ENCODE results near the gene UBE2C.

UBE2C gene

DNA sequence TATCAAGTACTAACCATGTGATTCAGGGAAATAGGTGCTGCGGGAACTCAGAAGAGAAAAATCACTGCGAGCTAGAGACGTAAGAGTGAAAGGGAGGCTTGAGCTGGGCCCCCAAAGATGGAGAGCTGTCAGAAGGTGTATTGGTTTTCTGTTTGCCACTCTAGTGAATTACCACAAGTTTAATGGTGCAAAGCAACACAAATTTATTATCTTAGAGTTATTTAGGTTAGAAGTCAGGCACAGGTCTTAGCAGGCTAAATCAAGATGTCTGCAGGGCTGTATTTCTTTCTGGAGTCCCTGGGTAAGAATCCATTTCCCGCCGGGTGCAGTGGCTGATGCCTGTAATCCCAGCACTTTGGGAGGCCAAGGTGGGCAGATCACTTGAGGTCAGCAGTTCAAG is 47.5 kb downstream of the UBE2C start:
- DNase-seq (ENCODE audit: low spot score): no peak

- no peak for DNase-seq (ENCODE audit: low spot score)
These were observed 48.2 kb downstream of the UBE2C start for GRCh38 chr20:45860560-45861220.

GRCh38 chr20:45861221-45862075 is 49.0 kb downstream of the UBE2C start:
- DNase-seq (ENCODE audit: low spot score): no peak

DNA sequence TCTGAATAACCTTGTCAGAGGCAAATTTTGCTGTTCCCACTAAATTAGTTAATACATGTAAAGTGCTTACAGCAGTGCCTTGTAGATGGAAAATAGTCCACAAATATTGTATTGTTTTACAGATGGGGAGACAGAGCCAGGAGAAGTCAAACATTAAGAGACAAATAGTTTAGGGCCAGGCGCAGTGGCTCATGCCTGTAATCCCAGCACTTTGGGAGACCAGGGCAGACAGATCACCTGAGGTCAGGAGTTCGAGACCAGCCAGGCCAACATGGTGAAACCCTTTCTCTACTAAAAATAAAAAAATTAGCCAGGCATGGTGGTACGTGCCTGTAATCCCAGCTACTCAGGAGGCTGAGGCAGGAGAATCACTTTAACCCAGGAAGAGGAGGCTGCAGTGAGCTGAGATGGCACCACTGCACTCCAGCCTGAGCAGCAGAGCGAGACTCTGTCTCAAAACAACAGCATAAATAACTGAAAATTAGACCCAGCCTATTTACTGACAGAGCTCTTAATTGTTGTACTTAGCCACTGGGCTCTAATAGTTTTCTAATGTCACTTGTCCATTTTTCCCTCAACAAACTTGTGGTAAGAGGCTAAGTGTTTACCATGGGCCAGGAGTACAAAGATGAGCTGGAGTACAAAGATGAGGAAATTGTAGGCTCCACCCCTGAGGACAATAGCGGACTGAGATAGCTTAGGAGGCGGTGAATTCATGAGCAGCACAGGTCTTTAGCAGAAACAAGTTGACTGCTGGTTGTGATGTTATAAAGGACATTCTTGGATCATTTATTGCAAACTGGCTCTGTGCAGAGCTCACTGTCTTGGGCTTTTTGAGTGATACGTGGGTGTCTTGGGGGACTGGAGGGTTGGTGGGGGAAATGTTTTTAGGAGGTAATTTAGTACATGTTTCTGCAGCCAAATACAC is 51.4 kb downstream of the UBE2C start:
- DNase-seq (ENCODE audit: low spot score): no peak

- DNase-seq (ENCODE audit: low spot score): no peak
These were observed 54.0 kb downstream of the UBE2C start for GRCh38 chr20:45866454-45866853.

All from hepatic stellate cell (primary cell).